C1 segment of cervical spinal cord (tissue), 14 donors: ENCODE measurements around the gene FA2H.

Source experiments
- DNase-seq, 14 donors: peaks; one replicate each; lab custom pipeline; 2025; lab: John Stamatoyannopoulos, UW

FA2H gene

DNA sequence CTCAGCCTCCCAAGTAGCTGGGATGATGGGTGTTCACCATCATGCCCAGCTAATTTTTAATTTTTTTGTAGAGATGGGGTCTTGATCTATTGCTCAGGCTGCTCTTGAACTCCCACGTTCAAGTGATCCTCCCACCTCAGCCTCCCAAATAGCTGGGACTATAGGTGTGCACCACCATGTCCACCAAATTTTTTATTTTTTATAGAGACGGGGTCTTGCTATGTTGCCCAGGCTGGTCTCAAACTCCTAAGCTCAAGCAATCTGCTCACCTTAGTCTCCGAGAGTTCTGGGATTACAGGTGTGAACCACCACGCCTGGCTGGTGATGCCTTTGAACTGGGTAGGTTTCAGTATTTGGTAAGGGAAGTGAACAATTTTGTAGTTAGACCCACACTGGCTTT is 30.1 kb downstream of the FA2H start:
- DNase-seq: no peak

GRCh38 chr16:74743668-74744299 is 30.8 kb downstream of the FA2H start:
- DNase-seq: peak in 1 of 14 donors; percentile 25

DNA sequence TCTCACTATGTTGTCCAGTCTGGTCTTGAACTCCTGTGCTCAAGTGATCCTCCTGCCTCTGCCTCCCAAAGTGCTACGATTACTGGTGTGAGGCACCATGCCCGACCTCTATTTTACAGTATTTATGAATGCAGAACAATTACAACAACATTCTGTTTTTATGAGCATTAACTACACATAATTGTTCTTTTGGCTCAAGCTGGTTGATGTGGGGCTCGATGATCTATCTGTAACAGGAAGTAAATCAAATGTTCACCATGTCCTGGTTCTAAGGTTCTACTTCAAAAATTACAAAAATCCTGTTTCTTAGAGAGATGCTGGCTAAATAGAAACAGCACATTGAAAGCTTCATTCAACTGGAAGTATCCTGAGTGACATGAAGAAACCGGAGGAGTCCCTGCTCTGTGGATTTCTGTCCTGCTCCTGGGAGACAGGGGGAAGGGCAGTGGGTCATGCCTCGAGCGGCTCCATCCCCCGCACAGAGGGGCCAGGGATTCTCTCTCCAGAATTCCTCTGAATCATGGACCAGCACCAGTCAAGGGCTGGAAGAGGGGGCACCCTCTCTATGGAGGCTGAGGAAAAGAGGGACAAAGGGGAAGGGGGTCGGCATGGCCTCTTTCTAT is 31.5 kb downstream of the FA2H start:
- DNase-seq: no peak

DNA sequence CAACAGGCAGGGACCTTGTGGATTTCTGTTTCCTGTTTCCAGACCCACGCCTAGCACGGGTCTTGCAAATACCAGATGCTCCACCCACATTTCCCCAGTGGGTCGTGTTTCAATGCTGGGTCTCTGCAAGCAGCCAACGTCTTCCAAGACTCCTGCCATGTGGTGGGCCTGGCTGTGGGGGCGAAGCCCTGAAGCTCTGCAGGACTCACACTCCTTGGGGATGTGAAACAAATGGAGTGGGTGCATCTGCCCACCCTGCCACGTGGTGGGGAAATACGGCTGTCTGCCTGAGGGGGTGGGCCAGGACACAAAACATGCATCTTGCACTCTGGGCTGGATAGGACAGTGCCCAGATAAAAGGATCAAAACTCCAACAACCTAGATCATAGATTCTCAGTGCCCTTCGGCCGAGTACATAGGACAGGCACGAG is 32.6 kb downstream of the FA2H start:
- no peak for DNase-seq

DNA sequence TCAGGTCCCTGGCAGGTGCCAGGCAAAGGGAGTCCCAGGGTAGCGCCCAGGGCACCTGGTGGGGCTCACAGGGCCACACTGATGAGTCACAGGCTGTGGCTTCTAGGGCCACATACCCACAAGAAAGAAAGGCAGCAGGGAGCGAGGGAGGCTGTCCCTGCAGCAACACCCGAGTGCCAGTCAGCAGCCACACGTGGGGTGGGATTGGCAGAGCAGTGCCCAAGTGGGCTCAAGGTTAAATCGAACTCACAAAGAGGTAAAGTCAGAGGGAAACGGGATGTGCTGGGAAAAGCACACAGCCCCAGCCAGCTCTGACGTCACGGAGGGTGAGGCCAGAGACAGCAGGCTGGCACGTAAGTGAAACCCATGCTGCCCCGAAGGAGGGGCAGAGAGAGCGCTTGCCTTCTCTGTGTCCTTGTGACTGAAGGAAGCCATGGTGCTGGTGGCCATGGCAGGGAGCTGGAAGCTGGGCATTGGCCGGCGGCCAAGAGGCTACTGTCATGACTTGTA is 33.8 kb downstream of the FA2H start:
- peak in 12 of 14 donors; percentile 10 to 91 (median 68) for DNase-seq

DNA sequence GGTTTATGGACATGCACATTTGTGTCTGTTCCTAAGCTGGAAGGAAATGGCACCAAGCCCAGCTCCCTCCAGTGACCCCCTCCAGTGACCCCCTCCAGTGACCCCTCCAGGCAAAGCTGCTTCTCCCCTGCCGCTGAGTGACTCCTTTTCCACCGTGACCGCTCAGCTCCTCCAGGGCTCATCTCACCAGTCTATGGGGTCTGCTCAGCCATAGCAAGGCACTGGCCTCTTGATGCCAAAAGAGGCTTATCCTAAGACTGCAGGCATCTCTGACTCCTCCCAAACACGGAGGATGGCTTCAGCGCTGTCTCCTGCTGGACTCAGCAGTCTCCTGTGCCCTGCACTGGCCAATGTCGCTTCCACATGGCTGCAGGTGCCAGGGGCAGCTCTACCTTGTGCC is 35.3 kb downstream of the FA2H start:
- no peak for DNase-seq

DNA sequence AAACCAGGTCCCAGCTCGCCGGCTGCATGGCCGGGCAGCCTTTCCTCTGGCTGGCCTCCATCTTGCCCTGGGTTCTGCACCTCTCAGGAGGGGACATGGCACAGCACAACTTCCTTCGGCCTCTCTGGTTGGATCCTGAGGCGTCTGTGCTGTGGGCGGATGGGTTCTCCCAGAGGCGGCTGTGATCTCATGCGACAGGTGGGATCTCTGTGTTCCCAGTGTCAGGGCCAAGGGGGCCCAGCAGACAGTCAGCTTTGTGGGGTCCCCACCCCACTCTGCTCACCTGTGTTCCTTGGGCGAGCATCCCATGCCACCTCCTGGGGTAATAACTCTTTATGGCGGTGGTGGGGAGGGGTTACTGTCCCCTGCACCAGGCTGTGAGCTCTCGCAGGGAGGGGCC is 35.8 kb downstream of the FA2H start:
- DNase-seq: no peak

GRCh38 chr16:74738113-74738541 is 36.5 kb downstream of the FA2H start:
- DNase-seq: no peak

DNA sequence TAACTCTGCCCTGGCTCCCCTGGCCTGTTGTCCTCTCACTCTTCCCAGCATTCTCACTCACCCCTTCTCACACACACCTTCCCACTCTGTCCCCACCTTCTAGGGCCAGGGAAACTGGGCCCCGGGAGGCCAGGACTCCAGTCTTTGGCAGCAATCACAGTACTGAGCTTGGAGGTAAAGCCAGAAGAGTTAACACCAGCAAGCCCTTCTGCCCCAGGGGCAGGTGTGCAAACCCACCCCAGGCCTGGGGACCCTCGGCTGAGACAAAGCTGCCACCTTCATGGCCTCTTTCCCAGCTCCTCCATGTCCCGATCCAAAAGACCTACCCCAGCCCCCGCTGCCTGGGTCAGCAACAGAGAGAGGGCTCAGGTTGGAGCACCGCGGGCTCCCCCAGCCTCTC is 37.1 kb downstream of the FA2H start:
- DNase-seq: no peak

DNA sequence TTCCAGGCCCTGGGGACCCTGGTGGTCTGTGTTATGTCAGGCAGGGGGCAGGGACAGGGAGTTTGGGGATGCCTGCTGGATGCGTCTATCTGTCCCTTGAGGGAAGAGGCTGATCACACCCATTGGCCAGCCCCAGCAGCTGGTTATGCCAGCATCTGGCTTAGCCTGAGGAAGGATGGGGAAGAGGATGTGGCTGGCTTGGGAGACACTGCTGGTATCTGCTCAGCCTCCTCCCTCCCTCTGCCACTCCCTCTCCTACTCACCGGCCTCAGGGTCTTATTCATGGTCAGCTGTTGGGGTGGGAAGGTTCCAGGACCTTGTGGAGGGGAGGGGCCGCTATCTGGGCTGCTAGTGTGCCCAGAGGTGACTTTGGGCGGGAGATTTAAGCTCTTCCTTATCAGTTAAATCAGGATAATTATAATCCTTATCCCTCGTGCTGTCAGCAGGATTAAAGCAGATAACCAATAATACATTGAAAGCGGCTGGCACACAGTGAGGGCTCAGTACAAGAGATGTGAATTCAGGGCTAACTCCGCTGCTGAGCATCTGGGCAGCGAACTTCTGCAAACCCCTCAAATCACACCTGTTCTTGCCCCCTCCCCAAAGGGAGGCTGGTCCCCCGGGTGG is 38.0 kb downstream of the FA2H start:
- DNase-seq: no peak

DNA sequence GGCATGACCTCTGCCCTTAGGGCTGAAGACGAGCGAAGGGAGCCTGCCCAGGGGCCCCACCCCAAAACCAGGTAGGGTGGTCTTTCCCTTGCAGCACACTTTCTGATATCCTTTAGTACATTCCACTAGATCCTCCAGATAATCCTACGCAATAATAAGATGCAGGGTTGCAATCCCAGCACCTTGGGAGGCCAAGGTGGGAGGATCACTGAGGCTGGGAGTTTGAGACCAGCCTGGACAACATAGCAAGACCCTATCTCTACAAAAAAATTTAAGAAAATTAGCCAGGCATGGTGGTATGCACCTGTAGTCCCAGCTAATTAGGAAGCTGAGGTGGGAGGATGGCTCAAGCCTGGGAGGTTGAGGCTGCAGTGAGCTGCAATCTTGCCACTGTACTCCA is 39.1 kb downstream of the FA2H start:
- no peak for DNase-seq

DNA sequence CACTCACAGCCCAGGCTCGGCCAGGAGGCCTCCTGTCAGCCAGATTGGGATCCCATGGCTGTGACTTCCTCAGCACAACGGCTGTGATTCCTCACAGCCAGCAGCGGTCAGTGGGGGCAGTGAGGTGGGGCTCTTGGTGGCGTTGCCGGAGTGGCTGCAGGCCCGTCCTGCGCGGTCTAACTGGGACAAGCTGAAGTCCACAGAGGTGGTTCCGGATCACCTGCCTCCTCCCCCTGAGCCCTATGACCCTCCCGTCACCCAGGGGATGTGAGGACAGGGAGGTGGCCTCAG is 39.5 kb downstream of the FA2H start:
- DNase-seq: peak in 1 of 14 donors; percentile 15

- DNase-seq: no peak
Observed at GRCh38 chr16:74734361-74735161, 40.1 kb downstream of the FA2H start.

DNA sequence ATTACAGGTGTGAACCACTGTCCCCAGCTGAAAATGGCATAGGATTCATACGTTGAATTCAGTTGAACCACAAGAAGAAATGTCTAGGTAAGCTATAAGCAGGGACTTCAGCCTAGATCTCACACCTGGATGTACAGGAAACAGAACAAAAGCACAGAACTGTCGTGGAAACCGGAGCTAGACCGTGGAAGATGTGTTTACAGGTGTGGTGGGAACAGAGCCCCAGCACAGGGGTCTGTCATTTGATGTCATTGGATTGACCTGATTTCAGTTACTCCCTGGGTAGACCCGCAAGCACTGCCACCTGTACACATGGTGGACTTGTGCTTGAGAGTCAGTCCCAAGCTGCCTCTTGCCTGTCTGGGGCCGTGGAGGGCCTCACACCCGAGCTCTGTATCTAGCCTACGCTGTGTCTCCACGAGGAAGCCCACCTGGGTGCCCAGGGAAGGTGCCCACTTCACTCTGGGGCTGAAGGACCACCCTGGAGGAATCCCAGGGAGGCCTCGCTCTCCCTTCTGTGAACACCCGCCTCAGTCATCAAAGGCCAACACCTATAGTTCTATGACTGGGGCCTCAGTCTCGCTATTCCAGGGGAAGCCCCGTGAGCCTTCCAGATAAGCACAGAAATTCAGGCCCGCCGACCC is 41.8 kb downstream of the FA2H start:
- DNase-seq: no peak

DNA sequence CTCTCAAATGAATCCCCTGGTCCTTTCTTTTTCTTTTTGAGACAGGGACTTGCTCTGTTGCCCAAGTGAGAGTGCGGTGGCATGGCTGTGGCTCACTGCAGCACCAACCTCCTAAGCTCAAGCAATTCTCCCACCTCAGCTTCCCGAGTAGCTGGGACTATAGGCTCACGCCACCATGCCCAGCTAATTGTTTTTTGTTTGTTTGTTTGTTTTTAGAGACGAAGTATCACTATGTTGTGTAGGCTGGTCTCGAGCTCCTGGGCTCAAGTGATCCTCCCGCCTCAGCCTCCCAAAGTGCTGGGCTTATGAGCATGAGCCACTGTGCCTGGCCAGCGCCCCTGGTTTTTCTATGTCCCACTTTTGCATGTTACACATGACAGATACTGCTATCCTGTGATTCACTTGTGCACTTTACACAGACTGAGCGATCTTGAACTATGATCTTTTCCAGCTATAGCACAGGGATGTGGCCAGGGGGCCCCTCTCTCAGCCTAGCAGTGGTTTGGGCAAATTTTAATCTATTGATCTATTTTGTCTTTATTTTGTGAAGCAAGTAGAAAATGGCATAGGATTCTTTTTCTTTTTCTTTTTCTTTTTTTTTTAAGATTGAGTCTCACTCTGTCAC is 42.7 kb downstream of the FA2H start:
- DNase-seq: no peak

- DNase-seq: no peak
Observed at GRCh38 chr16:74729783-74730683, 44.6 kb downstream of the FA2H start.

DNA sequence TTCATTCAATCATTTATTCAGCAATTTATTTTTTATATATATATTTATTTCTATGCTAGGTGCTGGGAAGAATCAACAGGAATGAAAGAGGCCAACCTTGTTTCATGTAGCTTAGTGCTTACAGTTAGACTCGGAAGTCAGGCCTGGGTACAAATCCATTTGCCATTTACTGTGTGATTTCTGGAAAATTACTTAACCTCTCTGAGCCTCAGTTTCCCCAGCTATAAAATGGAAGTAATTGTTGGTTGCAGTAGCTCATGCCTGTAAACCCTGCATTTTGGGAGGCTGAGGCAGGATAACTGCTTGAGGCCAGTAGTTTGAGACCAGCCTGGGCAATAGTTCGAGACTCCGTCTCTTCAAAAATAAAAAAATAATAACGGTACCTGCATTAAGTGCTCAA is 46.7 kb downstream of the FA2H start:
- no peak for DNase-seq

DNA sequence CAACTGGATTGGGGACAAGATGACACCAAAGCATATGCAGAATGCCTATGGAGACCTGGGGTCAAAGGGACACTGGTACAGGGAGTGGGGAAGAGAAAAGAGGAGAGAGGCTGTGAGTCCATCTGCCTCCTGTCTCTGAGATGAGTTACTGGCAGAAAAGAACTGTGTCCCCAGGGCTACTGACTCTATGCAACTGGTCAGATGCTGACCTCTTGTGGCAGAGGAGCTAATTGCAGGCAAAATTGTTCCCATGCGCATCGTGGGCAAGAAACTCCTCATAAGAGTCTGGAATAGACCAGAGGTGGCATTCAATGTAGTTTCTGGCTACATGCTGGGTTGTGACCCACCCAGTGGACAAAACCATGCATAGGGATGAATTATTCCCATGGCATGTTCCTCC is 47.9 kb downstream of the FA2H start:
- DNase-seq: no peak

DNA sequence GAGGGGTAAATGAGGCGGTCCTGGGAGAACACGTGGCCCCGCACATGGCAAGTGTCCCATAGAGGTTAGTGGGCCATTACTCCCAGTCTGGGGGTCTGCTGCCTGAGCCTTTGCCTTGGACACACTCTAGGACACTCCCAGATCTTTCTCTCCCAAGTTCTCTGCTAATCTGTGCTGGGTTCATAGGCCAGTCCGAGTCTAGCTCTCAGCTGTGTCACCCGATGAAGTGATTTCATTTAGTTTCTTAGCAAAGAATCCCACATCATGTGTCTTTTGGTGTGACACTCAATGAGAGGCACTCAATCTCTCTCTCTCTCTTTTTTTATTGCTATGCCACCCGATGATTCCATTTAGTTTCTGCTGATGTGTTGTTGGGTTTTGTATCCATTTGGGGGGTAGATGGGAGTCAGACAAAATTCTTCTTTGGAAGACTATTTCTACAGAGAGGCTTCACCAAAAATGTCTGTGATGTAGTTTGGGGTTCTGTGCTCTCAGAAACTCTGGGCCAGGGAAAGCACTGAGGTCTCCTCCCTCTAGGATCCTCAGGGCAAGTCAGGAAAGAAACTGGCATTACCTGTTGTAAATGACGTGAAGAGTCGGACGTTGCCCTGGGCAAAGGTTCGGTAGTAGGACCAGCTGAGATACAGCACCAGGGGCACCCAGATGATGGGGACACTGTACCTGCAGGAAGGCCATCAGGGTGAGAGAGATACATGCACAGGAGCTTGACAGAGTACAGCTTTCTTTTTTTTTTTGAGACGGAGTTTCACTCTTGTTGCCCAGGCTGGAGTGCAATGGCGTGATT is 48.8 kb downstream of the FA2H start:
- no peak for DNase-seq
